HG03135 (cell line): Measurements from ENCODE around the gene PRKAG3.

Experiments
- ATAC-seq: cut with Tn5 transposase; IDR thresholded peaks from one replicate; pipeline ENCODE4 v1.9.1; 2021; ENCODE audit warnings: mild to moderate bottlenecking, moderate library complexity; ENCODE audit not compliant: unreplicated experiment

PRKAG3 gene

GRCh38 chr2:218815244-218815637 lies 16.4 kb downstream of the PRKAG3 start:
- no peak for ATAC-seq

- ATAC-seq, result no peak
Observed at GRCh38 chr2:218814540-218815243, 16.9 kb downstream of the PRKAG3 start.

- no peak for ATAC-seq
Observed at GRCh38 chr2:218813771-218814460, 17.7 kb downstream of the PRKAG3 start.

- no peak for ATAC-seq
Observed at GRCh38 chr2:218812861-218813260, 18.7 kb downstream of the PRKAG3 start.

GRCh38 chr2:218812096-218812815 lies 19.3 kb downstream of the PRKAG3 start:
- no peak for ATAC-seq

GRCh38 chr2:218811382-218811781 lies 20.2 kb downstream of the PRKAG3 start:
- no peak for ATAC-seq

- ATAC-seq, result no peak
Observed at GRCh38 chr2:218810256-218810655, 21.3 kb downstream of the PRKAG3 start.

GRCh38 chr2:218809515-218809914 lies 22.1 kb downstream of the PRKAG3 start:
- no peak for ATAC-seq

GRCh38 chr2:218807626-218808025 lies 24.0 kb downstream of the PRKAG3 start:
- no peak for ATAC-seq

GRCh38 chr2:218806346-218806978 lies 25.1 kb downstream of the PRKAG3 start:
- ATAC-seq, result no peak

- ATAC-seq, result no peak
Observed at GRCh38 chr2:218805627-218806026, 26.0 kb downstream of the PRKAG3 start.

- no peak for ATAC-seq
Observed at GRCh38 chr2:218804817-218805216, 26.8 kb downstream of the PRKAG3 start.

- no peak for ATAC-seq
Observed at GRCh38 chr2:218802386-218802994, 29.1 kb downstream of the PRKAG3 start.

GRCh38 chr2:218799990-218800389 lies 31.6 kb downstream of the PRKAG3 start:
- ATAC-seq, result no peak

- ATAC-seq, result no peak
Observed at GRCh38 chr2:218798767-218799504, 32.7 kb downstream of the PRKAG3 start.

GRCh38 chr2:218796691-218797090 lies 34.9 kb downstream of the PRKAG3 start:
- no peak for ATAC-seq

GRCh38 chr2:218792433-218792832 lies 39.2 kb downstream of the PRKAG3 start:
- no peak for ATAC-seq

- no peak for ATAC-seq
Observed at GRCh38 chr2:218788529-218789255, 42.9 kb downstream of the PRKAG3 start.

GRCh38 chr2:218786133-218786532 lies 45.5 kb downstream of the PRKAG3 start:
- no peak for ATAC-seq

GRCh38 chr2:218785103-218785502 lies 46.5 kb downstream of the PRKAG3 start:
- no peak for ATAC-seq
